Activated T-helper 2 cell treated with anti-CD3 and anti-CD28 coated beads, Interferon-gamma antibody, Interleukin-2, Interleukin-4, amounts not matched to agents 10 μg/mL and 5 μg/mL and 100 μg/mL, durations not matched to agents 14 hours and 24 hours and 36 hours (primary cell): ENCODE results near the gene TMEM183A. TPM values are rescaled to one million over a fixed set of nuclear protein-coding genes. Genes with fewer than 3 reads are reported as not detected.
"Not testable (repeated sequence)": the region's sequence is repeated elsewhere in the genome, so short reads cannot be mapped to it uniquely, and the experiment has no call there.

Experiments used
- DNase-seq: peaks from one replicate; pipeline ENCODE4 v3.0.0; 2021; ENCODE audit warnings: low spot score
- H3K27ac Mint-ChIP-seq: one replicate; pipeline ENCODE4 v1.8.0; 2021; ENCODE audit warnings: mixed read lengths
- H3K27me3 Mint-ChIP-seq: one replicate; pipeline ENCODE4 v1.8.0; 2021; ENCODE audit warnings: low read depth, mixed read lengths
- H3K36me3 Mint-ChIP-seq: one replicate; pipeline ENCODE4 v1.8.0; 2021; ENCODE audit warnings: low read depth, mixed read lengths
- H3K4me1 Mint-ChIP-seq: one replicate; pipeline ENCODE4 v1.8.0; 2021; ENCODE audit warnings: low read depth, mixed read lengths
- H3K4me3 Mint-ChIP-seq: one replicate; pipeline ENCODE4 v1.8.0; 2021; ENCODE audit warnings: low read depth, mild to moderate bottlenecking, moderate library complexity, mixed read lengths
- H3K9me3 Mint-ChIP-seq: one replicate; pipeline ENCODE4 v1.8.0; 2021; ENCODE audit warnings: mixed read lengths
- intact Hi-C: fragments of 100-400 bp; cut with micrococcal nuclease; formaldehyde crosslinking; loops from one replicate; pipeline ENCODE4 v1.15.1; 2023
- total RNA-seq: library from RNA; stranded (reverse); gene quantifications from 2 replicates; pipeline ENCODE4 v1.2.3, GENCODE V29; 2022

TMEM183A gene
- total RNA-seq, 1 donor from 2014 or later, result 75.8 TPM

GRCh38 chr1:202968895-202969295, 38.3 kb upstream of the TMEM183A start:
- H3K4me3 Mint-ChIP-seq, result peak overlapping the region; percentile 41
- no peaks in the 10 kb centered on the region for H3K9me3 Mint-ChIP-seq
- peak; percentile 26 for DNase-seq
- H3K36me3 Mint-ChIP-seq, result peaks cover 4% of the 10 kb centered on the region
- peaks cover 20% of the 10 kb centered on the region for H3K4me1 Mint-ChIP-seq
- H3K27me3 Mint-ChIP-seq, result peaks cover 14% of the 10 kb centered on the region
- no peak overlapping the region for H3K27ac Mint-ChIP-seq
- intact Hi-C loops, result loop anchor here (2.0 to 5.0 kb wide), 3 partner anchors 30 to 627 kb away; partner anchors contain the start of genes KLHL12 and UBE2T

- H3K4me1 Mint-ChIP-seq, result peaks cover 15% of the 10 kb centered on the region
- H3K9me3 Mint-ChIP-seq, result no peaks in the 10 kb centered on the region
- no peaks in the 10 kb centered on the region for H3K36me3 Mint-ChIP-seq
- DNase-seq, result no peak
- no peak overlapping the region for H3K27ac Mint-ChIP-seq
- intact Hi-C loops, result no loop called here
- no peak overlapping the region for H3K4me3 Mint-ChIP-seq
- peaks cover 27% of the 10 kb centered on the region for H3K27me3 Mint-ChIP-seq
Measured at GRCh38 chr1:202972046-202972445, 35.1 kb upstream of the TMEM183A start.

- H3K4me1 Mint-ChIP-seq, result no peaks in the 10 kb centered on the region
Measured at GRCh38 chr1:202974856-202975255, 32.3 kb upstream of the TMEM183A start.

GRCh38 chr1:202976633-202977032, 30.5 kb upstream of the TMEM183A start:
- H3K27ac Mint-ChIP-seq, result no peak overlapping the region
- H3K9me3 Mint-ChIP-seq, result no peaks in the 10 kb centered on the region
- intact Hi-C loops, result no loop called here
- H3K27me3 Mint-ChIP-seq, result peaks cover 48% of the 10 kb centered on the region
- DNase-seq, result no peak
- no peaks in the 10 kb centered on the region for H3K4me1 Mint-ChIP-seq
- no peaks in the 10 kb centered on the region for H3K36me3 Mint-ChIP-seq
- no peak overlapping the region for H3K4me3 Mint-ChIP-seq

More at GRCh38 chr1:202974856-202975255, 32.3 kb upstream of the TMEM183A start:
- intact Hi-C loops, result no loop called here
- DNase-seq, result no peak
- Mint-ChIP-seq H3K4me3 (no peak overlapping the region), H3K27ac (no peak overlapping the region), H3K36me3 (no peaks in the 10 kb centered on the region), H3K9me3 (no peaks in the 10 kb centered on the region), H3K27me3 (peaks cover 47% of the 10 kb centered on the region)

GRCh38 chr1:202979459-202979858, 27.7 kb upstream of the TMEM183A start:
- H3K27me3 Mint-ChIP-seq, result peaks cover 34% of the 10 kb centered on the region
- no peaks in the 10 kb centered on the region for H3K36me3 Mint-ChIP-seq
- H3K9me3 Mint-ChIP-seq, result no peaks in the 10 kb centered on the region
- DNase-seq, result no peak
- intact Hi-C loops, result no loop called here
- no peak overlapping the region for H3K4me3 Mint-ChIP-seq
- H3K4me1 Mint-ChIP-seq, result no peaks in the 10 kb centered on the region
- no peak overlapping the region for H3K27ac Mint-ChIP-seq

GRCh38 chr1:202981939-202982338, 25.2 kb upstream of the TMEM183A start:
- Mint-ChIP-seq H3K27me3 (peaks cover 30% of the 10 kb centered on the region), H3K27ac (no peak overlapping the region), H3K4me3 (no peak overlapping the region), H3K9me3 (no peaks in the 10 kb centered on the region), H3K36me3 (no peaks in the 10 kb centered on the region), H3K4me1 (no peaks in the 10 kb centered on the region)
- intact Hi-C loops, result no loop called here
- DNase-seq, result no peak

GRCh38 chr1:202982715-202983430, 24.3 kb upstream of the TMEM183A start:
- Mint-ChIP-seq H3K4me1 (no peaks in the 10 kb centered on the region), H3K9me3 (no peaks in the 10 kb centered on the region), H3K27me3 (peaks cover 23% of the 10 kb centered on the region), H3K27ac (no peak overlapping the region), H3K4me3 (no peak overlapping the region), H3K36me3 (no peaks in the 10 kb centered on the region)
- intact Hi-C loops, result no loop called here
- no peak for DNase-seq

- H3K36me3 Mint-ChIP-seq, intact Hi-C loops, DNase-seq, H3K27ac Mint-ChIP-seq, H3K4me1 Mint-ChIP-seq, H3K9me3 Mint-ChIP-seq, H3K4me3 Mint-ChIP-seq, H3K27me3 Mint-ChIP-seq: not testable (repeated sequence)
Measured at GRCh38 chr1:202986120-202986519, 21.1 kb upstream of the TMEM183A start.

- peaks cover 15% of the 10 kb centered on the region for H3K27me3 Mint-ChIP-seq
- no peaks in the 10 kb centered on the region for H3K4me1 Mint-ChIP-seq
- H3K4me3 Mint-ChIP-seq, result no peak overlapping the region
- no peaks in the 10 kb centered on the region for H3K9me3 Mint-ChIP-seq
- no peak for DNase-seq
- no peaks in the 10 kb centered on the region for H3K36me3 Mint-ChIP-seq
- H3K27ac Mint-ChIP-seq, result no peak overlapping the region
- intact Hi-C loops, result no loop called here
Measured at GRCh38 chr1:202987255-202987654, 19.9 kb upstream of the TMEM183A start.

- DNase-seq, result no peak
- peaks cover 20% of the 10 kb centered on the region for H3K27me3 Mint-ChIP-seq
- H3K9me3 Mint-ChIP-seq, result no peaks in the 10 kb centered on the region
- H3K4me3 Mint-ChIP-seq, result no peak overlapping the region
- no peak overlapping the region for H3K27ac Mint-ChIP-seq
- H3K4me1 Mint-ChIP-seq, result no peaks in the 10 kb centered on the region
- no peaks in the 10 kb centered on the region for H3K36me3 Mint-ChIP-seq
- intact Hi-C loops, result no loop called here
Measured at GRCh38 chr1:202987922-202988583, 19.1 kb upstream of the TMEM183A start.

GRCh38 chr1:202989879-202990278, 17.3 kb upstream of the TMEM183A start:
- no peak overlapping the region for H3K27ac Mint-ChIP-seq
- intact Hi-C loops, result no loop called here
- no peaks in the 10 kb centered on the region for H3K9me3 Mint-ChIP-seq
- peaks cover 27% of the 10 kb centered on the region for H3K27me3 Mint-ChIP-seq
- DNase-seq, result no peak
- H3K4me3 Mint-ChIP-seq, result no peak overlapping the region
- H3K36me3 Mint-ChIP-seq, result no peaks in the 10 kb centered on the region
- peaks cover 2% of the 10 kb centered on the region for H3K4me1 Mint-ChIP-seq

- no peak overlapping the region for H3K27ac Mint-ChIP-seq
- H3K36me3 Mint-ChIP-seq, result no peaks in the 10 kb centered on the region
- no peaks in the 10 kb centered on the region for H3K9me3 Mint-ChIP-seq
- no peak for DNase-seq
- H3K4me3 Mint-ChIP-seq, result no peak overlapping the region
- intact Hi-C loops, result no loop called here
- peaks cover 2% of the 10 kb centered on the region for H3K4me1 Mint-ChIP-seq
- H3K27me3 Mint-ChIP-seq, result peaks cover 37% of the 10 kb centered on the region
Measured at GRCh38 chr1:202991112-202991511, 16.1 kb upstream of the TMEM183A start.

- no peak overlapping the region for H3K27ac Mint-ChIP-seq
- no peak overlapping the region for H3K4me3 Mint-ChIP-seq
- peaks cover 53% of the 10 kb centered on the region for H3K27me3 Mint-ChIP-seq
- intact Hi-C loops, result no loop called here
- H3K36me3 Mint-ChIP-seq, result no peaks in the 10 kb centered on the region
- no peak for DNase-seq
- peaks cover 7% of the 10 kb centered on the region for H3K4me1 Mint-ChIP-seq
- no peaks in the 10 kb centered on the region for H3K9me3 Mint-ChIP-seq
Measured at GRCh38 chr1:202994756-202995155, 12.4 kb upstream of the TMEM183A start.
